HEK293T (cell line): ENCODE data around the gene AHI1.

Source experiments
- ARNT ChIP-seq: fragments of 450-650 bp; IDR thresholded peaks from 2 replicates; pipeline ENCODE4 v1.6.1; 2017; ENCODE audit warnings: mild to moderate bottlenecking
- BHLHE40 ChIP-seq: fragments of 450-650 bp; IDR thresholded peaks from 2 replicates; pipeline ENCODE4 v1.6.1; 2016; ENCODE audit warnings: mild to moderate bottlenecking, moderate library complexity, borderline replicate concordance
- ELF4 ChIP-seq: fragments of 450-650 bp; IDR thresholded peaks from 2 replicates; pipeline ENCODE4 v1.6.1; 2017; ENCODE audit warnings: antibody characterized with exemption
- FOXA1 ChIP-seq: fragments of 450-650 bp; IDR thresholded peaks from 2 replicates; pipeline ENCODE4 v1.6.1; 2016; ENCODE audit warnings: mild to moderate bottlenecking
- FOXK2 ChIP-seq: fragments of 450-650 bp; IDR thresholded peaks from 2 replicates; pipeline ENCODE4 v1.6.1; 2016; ENCODE audit warnings: mild to moderate bottlenecking
- LEF1 ChIP-seq: fragments of 450-650 bp; IDR thresholded peaks from 2 replicates; pipeline ENCODE4 v1.6.1; 2017; ENCODE audit warnings: mild to moderate bottlenecking, borderline replicate concordance
- SUZ12 ChIP-seq: fragments of 450-650 bp; IDR thresholded peaks from 2 replicates; pipeline ENCODE4 v1.6.1; 2016; ENCODE audit warnings: mild to moderate bottlenecking
- TARDBP ChIP-seq: fragments of 450-650 bp; IDR thresholded peaks from 2 replicates; pipeline ENCODE4 v1.6.1; 2016

DNA sequence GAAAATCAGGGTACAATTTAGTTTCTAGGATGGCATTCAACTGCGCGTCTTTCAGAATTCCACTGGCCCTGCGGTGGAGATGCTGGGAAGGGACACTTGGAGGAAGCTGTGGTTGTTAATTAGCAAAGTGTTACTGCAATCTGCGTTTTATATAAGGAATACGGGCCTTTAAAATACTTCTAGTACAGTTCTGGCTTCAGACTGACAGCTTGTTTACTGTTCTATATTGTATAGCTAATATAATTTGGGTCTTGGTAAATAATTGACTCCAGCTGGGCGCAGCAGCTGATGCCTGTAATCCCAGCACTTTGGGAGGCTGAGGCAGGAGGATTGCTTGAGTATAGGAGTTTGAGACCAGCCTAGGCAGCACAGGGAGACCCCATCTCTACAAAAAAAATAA, 252.7 kb downstream of the AHI1 start:
- TF ChIP-seq BHLHE40 = no peak
- TF ChIP-seq SUZ12 = no peak
- TF ChIP-seq ELF4 = no peak
- TF ChIP-seq TARDBP = no peak
- no peak for TF ChIP-seq FOXA1
- no peak for TF ChIP-seq LEF1
- TF ChIP-seq FOXK2 = no peak
- no peak for TF ChIP-seq ARNT
